Spleen (tissue), 7 donors: ENCODE data around the gene STXBP6.

Source experiments
- CTCF ChIP-seq, 11 experiments: fragments of 200-600 bp in 7 of 11; fragments of 450-650 bp in 4 of 11; sonication (generic) in 4 of 11; IDR thresholded peaks in 8 of 11; conservative IDR thresholded peaks in 3 of 11; 1 replicate in 7 of 11; 2 replicates in 4 of 11; pipeline versions ENCODE4 v1.4.0 to v1.8.0; 2016 to 2021; ENCODE audit warnings: antibody characterized with exemption in 11 of 11, inconsistent platforms in 4 of 11, mild to moderate bottlenecking in 1 of 11
- POLR2A ChIP-seq, 3 donors: fragments of 450-650 bp; IDR thresholded peaks; one replicate each; pipeline ENCODE4 v1.5.1; 2017; ENCODE audit warnings: antibody characterized with exemption in 3 of 3, mild to moderate bottlenecking in 1 of 3
- POLR2AphosphoS5 ChIP-seq, 3 donors: sonication (generic); formaldehyde crosslinking; IDR thresholded peaks; one replicate each; pipeline ENCODE4 v1.5.1; 2017; ENCODE audit warnings: antibody characterized with exemption in 3 of 3
- donor health status: DM: no; HTN: no; CAD: no; lungs with moderate emphysema.
- donor health status: DM: no; HTN: no; CAD: no.
- donor health status: DM: no; HTN: no; CAD: no.

- TF ChIP-seq CTCF (IDR thresholded peaks at IDR 0.05 in 8 of 11, conservative IDR thresholded peaks at IDR 0.05 in 3 of 11) (no peak), POLR2A (IDR thresholded peaks at IDR 0.05) (no peak), POLR2AphosphoS5 (IDR thresholded peaks at IDR 0.05) (no peak)
Measured at GRCh38 chr14:25033358-25033757, 16.6 kb downstream of the STXBP6 start.
